ENCODE data around the gene TXNDC9. TPM values are rescaled to one million over a fixed set of nuclear protein-coding genes. Genes with fewer than 3 reads are reported as not detected.
A peak's percentile ranks its signal among the peaks of the same experiment; 100 is the strongest.
"Not testable (repeated sequence)": the region's sequence is repeated elsewhere in the genome, so short reads cannot be mapped to it uniquely, and the experiment has no call there.

TXNDC9 gene, protein sequence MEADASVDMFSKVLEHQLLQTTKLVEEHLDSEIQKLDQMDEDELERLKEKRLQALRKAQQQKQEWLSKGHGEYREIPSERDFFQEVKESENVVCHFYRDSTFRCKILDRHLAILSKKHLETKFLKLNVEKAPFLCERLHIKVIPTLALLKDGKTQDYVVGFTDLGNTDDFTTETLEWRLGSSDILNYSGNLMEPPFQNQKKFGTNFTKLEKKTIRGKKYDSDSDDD
- total RNA-seq, result 10 to 100 TPM; 19.9 to 24.3 TPM

GRCh38 chr2:99335911-99336803 lies at the start of gene TXNDC9:
Gene TXNDC9 (minus strand): TSS chr2:99336333. CDS start chr2:99333210, 3,123 bp downstream.
- CTCF ChIA-PET, result interaction anchor here (0.9 to 1.7 kb wide), 2 partner anchors 52 to 155 kb away, joined by 4 to 5 read pairs; partner anchors contain the start of genes MITD1 and MRPL30

GRCh38 chr2:99382143-99382542 lies 46.0 kb upstream of the TXNDC9 start:
- CTCF ChIA-PET, result interaction anchor here (1.0 kb wide), 1 partner anchor 16 kb away, joined by 3 read pairs; no protein-coding TSS in a partner anchor
- H3K36me3 Mint-ChIP-seq (ENCODE audit: low read depth), result peaks cover 43% of the 10 kb centered on the region
- no peak overlapping the region for H3K27ac Mint-ChIP-seq
- H3K4me1 Mint-ChIP-seq (ENCODE audit: low read depth), result peaks cover 24% of the 10 kb centered on the region
- no peaks in the 10 kb centered on the region for H3K27me3 Mint-ChIP-seq (ENCODE audit: low read depth)
- H3K4me3 Mint-ChIP-seq, result no peak overlapping the region
- DNase-seq, result no peak
- no peaks in the 10 kb centered on the region for H3K9me3 Mint-ChIP-seq
- intact Hi-C loops (cut with micrococcal nuclease), result no loop called here

More at GRCh38 chr2:99335911-99336803, at the start of gene TXNDC9:
- Mint-ChIP-seq H3K36me3 (ENCODE audit: low read depth) (peaks cover 10% of the 10 kb centered on the region), H3K27me3 (ENCODE audit: low read depth) (no peaks in the 10 kb centered on the region), H3K4me1 (ENCODE audit: low read depth) (peaks cover 41% of the 10 kb centered on the region), H3K9me3 (no peaks in the 10 kb centered on the region), H3K27ac (no peak within 1 kb of the TSS), H3K4me3 (no peak within 1 kb of the TSS)
- intact Hi-C loops (cut with micrococcal nuclease), result loop anchor here (1.0 to 10.0 kb wide), 13 partner anchors 12 to 1672 kb away; partner anchors contain the start of genes ACTR1B, C2orf15, COA5 and MITD1
- peak; percentile 98 for DNase-seq

- Mint-ChIP-seq H3K4me1 (ENCODE audit: low read depth) (peaks cover 35% of the 10 kb centered on the region), H3K9me3 (no peaks in the 10 kb centered on the region), H3K27me3 (ENCODE audit: low read depth) (no peaks in the 10 kb centered on the region), H3K27ac (no peak overlapping the region), H3K36me3 (ENCODE audit: low read depth) (peaks cover 49% of the 10 kb centered on the region), H3K4me3 (no peak overlapping the region)
- intact Hi-C loops (cut with micrococcal nuclease), result no loop called here
- no peak for DNase-seq
- CTCF ChIA-PET, result interaction anchor here (0.6 kb wide), 1 partner anchor 9 kb away, joined by 4 read pairs; no protein-coding TSS in a partner anchor
These were observed 44.4 kb upstream of the TXNDC9 start for GRCh38 chr2:99380376-99381010.

DNA sequence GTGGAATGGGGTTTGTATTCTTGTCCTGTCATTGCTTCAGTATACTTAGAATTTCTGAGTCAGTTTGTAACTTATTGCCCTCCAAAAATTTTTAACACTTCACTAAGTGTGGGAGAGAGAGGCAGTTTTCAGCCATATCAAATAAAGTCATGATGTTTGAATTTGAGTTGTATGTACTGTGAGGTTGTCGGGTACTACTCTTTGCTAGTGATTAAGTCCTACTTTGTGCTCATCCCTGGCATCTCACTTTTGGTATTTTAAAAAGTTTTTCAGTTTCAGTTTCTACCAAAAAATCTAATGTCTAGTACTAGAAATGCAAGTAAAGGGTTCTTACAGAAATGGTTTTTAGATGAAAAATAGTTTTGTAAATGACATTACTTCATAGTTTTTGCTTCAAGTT lies 41.7 kb upstream of the TXNDC9 start:
- no peaks in the 10 kb centered on the region for H3K27me3 Mint-ChIP-seq (ENCODE audit: low read depth)
- intact Hi-C loops (cut with micrococcal nuclease), result loop anchor here (1.0 to 2.0 kb wide), 2 partner anchors 30 to 41 kb away; partner anchors contain the start of genes EIF5B and TXNDC9
- no peaks in the 10 kb centered on the region for H3K9me3 Mint-ChIP-seq
- no peak for DNase-seq
- no peak overlapping the region for H3K27ac Mint-ChIP-seq
- H3K4me3 Mint-ChIP-seq, result no peak overlapping the region
- peaks cover 54% of the 10 kb centered on the region for H3K36me3 Mint-ChIP-seq (ENCODE audit: low read depth)
- peaks cover 35% of the 10 kb centered on the region for H3K4me1 Mint-ChIP-seq (ENCODE audit: low read depth)
- CTCF ChIA-PET, result no interaction called here

GRCh38 chr2:99376254-99376864 lies 40.2 kb upstream of the TXNDC9 start:
- Mint-ChIP-seq H3K4me3 (no peak overlapping the region), H3K4me1 (ENCODE audit: low read depth) (peaks cover 35% of the 10 kb centered on the region), H3K36me3 (ENCODE audit: low read depth) (peaks cover 60% of the 10 kb centered on the region), H3K27ac (peak overlapping the region; percentile 57), H3K27me3 (ENCODE audit: low read depth) (no peaks in the 10 kb centered on the region), H3K9me3 (no peaks in the 10 kb centered on the region)
- no peak for DNase-seq
- intact Hi-C loops (cut with micrococcal nuclease), result loop anchor here (2.0 kb wide), 1 partner anchor 40 kb away; the partner anchor contains the start of genes EIF5B and TXNDC9
- CTCF ChIA-PET, result no interaction called here

- H3K27ac Mint-ChIP-seq, result no peak overlapping the region
- intact Hi-C loops (cut with micrococcal nuclease), result no loop called here
- CTCF ChIA-PET, result interaction anchor here (0.6 to 0.9 kb wide), 2 partner anchors 15 to 25 kb away, joined by 3 to 5 read pairs; no protein-coding TSS in a partner anchor
- H3K4me1 Mint-ChIP-seq (ENCODE audit: low read depth), result peaks cover 24% of the 10 kb centered on the region
- H3K27me3 Mint-ChIP-seq (ENCODE audit: low read depth), result no peaks in the 10 kb centered on the region
- peaks cover 54% of the 10 kb centered on the region for H3K36me3 Mint-ChIP-seq (ENCODE audit: low read depth)
- DNase-seq, result no peak
- no peaks in the 10 kb centered on the region for H3K9me3 Mint-ChIP-seq
- H3K4me3 Mint-ChIP-seq, result no peak overlapping the region
These were observed 38.6 kb upstream of the TXNDC9 start for GRCh38 chr2:99374747-99375146.

DNA sequence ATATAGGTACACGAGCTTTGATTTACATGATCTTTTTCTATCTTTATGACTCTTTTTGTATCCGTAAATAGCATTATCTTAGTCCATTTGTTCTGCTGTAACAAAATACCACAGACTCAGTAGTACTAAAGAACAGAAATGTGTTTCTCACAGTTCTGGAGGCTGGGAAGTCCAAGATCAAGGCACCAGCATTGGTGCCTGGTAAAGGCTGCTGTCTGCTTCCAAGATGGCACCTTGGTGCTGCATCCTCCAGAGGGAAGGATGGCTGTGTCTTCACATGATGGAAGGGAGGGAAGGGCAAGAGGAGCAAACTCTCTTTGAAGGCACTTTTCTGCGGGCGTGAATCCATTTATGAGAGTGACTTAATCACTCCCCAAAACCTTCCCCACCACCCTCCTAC lies 37.0 kb upstream of the TXNDC9 start:
- Mint-ChIP-seq H3K4me1 (ENCODE audit: low read depth) (peaks cover 21% of the 10 kb centered on the region), H3K9me3 (no peaks in the 10 kb centered on the region), H3K27ac (no peak overlapping the region), H3K4me3 (no peak overlapping the region), H3K27me3 (ENCODE audit: low read depth) (no peaks in the 10 kb centered on the region), H3K36me3 (ENCODE audit: low read depth) (peaks cover 56% of the 10 kb centered on the region)
- intact Hi-C loops (cut with micrococcal nuclease), result no loop called here
- DNase-seq, result no peak
- CTCF ChIA-PET, result no interaction called here

DNA sequence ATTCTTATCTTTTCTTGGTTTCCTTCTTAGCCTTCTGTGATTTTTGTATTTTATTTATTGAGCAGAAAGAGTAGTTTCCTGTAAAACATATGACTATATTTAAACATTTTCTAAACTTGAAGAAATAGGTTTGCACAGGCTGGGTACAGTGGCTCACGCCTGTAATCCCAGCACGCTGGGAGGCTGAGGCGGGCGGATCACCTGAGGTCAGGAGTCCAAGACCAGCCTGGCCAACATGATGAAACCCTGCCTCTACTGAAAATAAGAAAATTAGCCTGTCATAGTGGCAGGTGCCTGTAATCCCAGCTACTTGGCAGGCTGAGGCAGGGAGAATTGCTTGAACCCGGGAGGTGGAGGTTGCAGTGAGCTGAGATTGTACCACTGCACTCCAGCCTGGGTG lies 32.7 kb upstream of the TXNDC9 start:
- DNase-seq; H3K27me3 Mint-ChIP-seq (ENCODE audit: low read depth); intact Hi-C loops (cut with micrococcal nuclease); CTCF ChIA-PET; H3K9me3 Mint-ChIP-seq; H3K4me1 Mint-ChIP-seq (ENCODE audit: low read depth); H3K4me3 Mint-ChIP-seq; H3K27ac Mint-ChIP-seq: not testable (repeated sequence)
- H3K36me3 Mint-ChIP-seq (ENCODE audit: low read depth), result peaks cover 56% of the 10 kb centered on the region

GRCh38 chr2:99365661-99366060 lies 29.5 kb upstream of the TXNDC9 start:
- no peak overlapping the region for H3K4me3 Mint-ChIP-seq

DNA sequence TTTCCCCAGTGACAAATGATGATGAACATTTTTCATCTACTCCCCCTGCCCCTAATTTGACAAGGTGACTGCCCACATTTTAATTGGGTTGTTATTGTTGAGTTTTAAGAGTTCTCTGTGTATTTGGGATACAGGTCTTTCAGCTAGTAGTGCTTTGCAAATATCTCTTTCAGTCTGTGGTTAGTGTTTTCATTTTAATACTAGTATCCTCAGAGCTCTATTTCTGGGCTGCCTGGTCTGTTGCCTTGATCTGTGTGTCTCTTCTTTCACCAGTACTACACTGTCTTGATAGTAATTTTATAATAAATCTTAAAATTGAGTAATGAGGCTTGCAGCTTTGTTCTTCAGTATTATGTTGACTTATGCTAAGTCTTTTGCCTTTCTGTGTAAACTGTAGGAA lies 20.7 kb upstream of the TXNDC9 start:
- CTCF ChIA-PET, result interaction anchor here (1.4 kb wide), 1 partner anchor 14 kb away, joined by 3 read pairs; no protein-coding TSS in a partner anchor
- peaks cover 8% of the 10 kb centered on the region for H3K36me3 Mint-ChIP-seq (ENCODE audit: low read depth)
- no peak overlapping the region for H3K4me3 Mint-ChIP-seq
- intact Hi-C loops (cut with micrococcal nuclease), result no loop called here
- H3K27me3 Mint-ChIP-seq (ENCODE audit: low read depth), result no peaks in the 10 kb centered on the region
- peaks cover 39% of the 10 kb centered on the region for H3K4me1 Mint-ChIP-seq (ENCODE audit: low read depth)
- H3K27ac Mint-ChIP-seq, result no peak overlapping the region
- no peaks in the 10 kb centered on the region for H3K9me3 Mint-ChIP-seq
- no peak for DNase-seq

More at GRCh38 chr2:99365661-99366060, 29.5 kb upstream of the TXNDC9 start:
- H3K27me3 Mint-ChIP-seq (ENCODE audit: low read depth), result no peaks in the 10 kb centered on the region
- DNase-seq, result no peak
- CTCF ChIA-PET, result no interaction called here
- H3K4me1 Mint-ChIP-seq (ENCODE audit: low read depth), result no peaks in the 10 kb centered on the region
- H3K9me3 Mint-ChIP-seq, result no peaks in the 10 kb centered on the region
- intact Hi-C loops (cut with micrococcal nuclease), result no loop called here
- H3K27ac Mint-ChIP-seq, result no peak overlapping the region
- H3K36me3 Mint-ChIP-seq (ENCODE audit: low read depth), result peaks cover 45% of the 10 kb centered on the region

DNA sequence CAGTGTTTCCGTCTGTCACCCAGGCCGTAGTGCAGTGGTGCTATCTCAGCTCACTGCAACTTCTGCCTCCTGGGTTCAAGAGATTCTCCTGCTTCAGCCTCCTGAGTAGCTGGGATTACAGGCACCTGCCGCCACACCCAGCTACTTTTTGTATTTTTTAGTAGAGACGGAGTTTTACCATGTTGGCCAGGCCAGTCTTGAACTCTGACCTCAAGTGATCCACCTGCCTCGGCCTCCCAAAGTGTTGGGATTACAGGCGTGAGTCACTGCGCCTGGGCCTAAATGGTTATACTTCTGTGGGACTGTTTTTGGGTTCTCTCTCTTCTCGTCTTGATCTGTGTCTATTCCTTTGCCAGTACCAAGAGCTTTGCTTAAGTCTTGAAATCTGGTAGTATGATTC lies 18.7 kb upstream of the TXNDC9 start:
- H3K27me3 Mint-ChIP-seq (ENCODE audit: low read depth); H3K4me3 Mint-ChIP-seq; H3K27ac Mint-ChIP-seq; DNase-seq; H3K36me3 Mint-ChIP-seq (ENCODE audit: low read depth); H3K9me3 Mint-ChIP-seq; CTCF ChIA-PET; intact Hi-C loops (cut with micrococcal nuclease): not testable (repeated sequence)
- peaks cover 55% of the 10 kb centered on the region for H3K4me1 Mint-ChIP-seq (ENCODE audit: low read depth)

GRCh38 chr2:99354070-99354469 lies 17.9 kb upstream of the TXNDC9 start:
- peaks cover 62% of the 10 kb centered on the region for H3K4me1 Mint-ChIP-seq (ENCODE audit: low read depth)
- CTCF ChIA-PET, result no interaction called here

More at GRCh38 chr2:99354070-99354469, 17.9 kb upstream of the TXNDC9 start:
- no peaks in the 10 kb centered on the region for H3K27me3 Mint-ChIP-seq (ENCODE audit: low read depth)
- no peak overlapping the region for H3K4me3 Mint-ChIP-seq
- H3K9me3 Mint-ChIP-seq, result no peaks in the 10 kb centered on the region
- H3K27ac Mint-ChIP-seq, result no peak overlapping the region
- no peak for DNase-seq
- peaks cover 3% of the 10 kb centered on the region for H3K36me3 Mint-ChIP-seq (ENCODE audit: low read depth)
- intact Hi-C loops (cut with micrococcal nuclease), result no loop called here

All from activated naive CD4-positive, alpha-beta T cell treated with anti-CD3 and anti-CD28 coated beads for 36 hours (primary cell).